NCI-H2171 treated with DMSO at 0.1 percent for 48 hours (cell line): ENCODE measurements around the gene PIP4K2A.

Experiments
- DNase-seq: peaks from one replicate; lab custom pipeline; 2025; lab: John Stamatoyannopoulos, UW

PIP4K2A gene

DNA sequence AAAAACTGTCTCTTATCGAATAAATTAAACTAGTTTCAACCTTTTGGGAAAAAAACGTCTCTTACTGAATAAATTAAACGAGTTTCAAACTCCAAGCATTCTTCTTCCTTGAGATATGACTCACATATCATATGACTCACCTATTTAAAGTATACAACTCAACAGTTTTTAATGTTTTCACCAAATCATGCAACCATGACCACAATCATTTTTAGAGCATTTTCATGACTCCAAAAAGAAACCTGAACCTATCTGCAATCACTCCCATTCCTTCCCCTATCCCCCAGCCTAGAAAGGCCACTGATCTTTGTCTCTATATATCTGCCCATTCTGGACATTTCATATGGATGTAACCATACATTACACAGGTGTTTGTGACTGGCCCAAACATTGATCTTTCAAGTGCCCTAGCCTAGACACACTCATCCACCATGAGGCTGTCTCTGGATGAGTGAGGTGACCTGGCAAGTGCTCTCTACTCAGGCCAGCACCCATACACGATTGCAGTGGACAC is 115.3 kb downstream of the PIP4K2A start:
- DNase-seq: no peak

DNA sequence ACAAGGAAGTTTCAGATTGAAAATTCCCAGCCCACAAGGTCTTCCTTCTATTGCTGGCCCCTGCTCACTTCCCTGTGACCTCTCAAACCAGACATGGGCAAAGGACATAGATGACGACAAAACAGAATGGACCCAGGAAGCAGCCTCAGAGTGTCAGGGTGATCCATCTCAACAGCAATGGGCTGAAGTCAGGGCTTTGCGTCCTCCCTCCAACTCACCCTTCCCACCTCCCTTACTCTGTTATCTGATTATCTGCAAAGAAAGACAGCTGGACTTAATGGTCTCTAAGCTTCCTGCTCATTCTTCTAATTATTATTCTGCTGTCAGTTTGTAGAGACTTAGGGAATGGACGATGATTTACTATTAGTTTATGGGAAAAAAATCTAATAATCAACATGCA is 115.9 kb downstream of the PIP4K2A start:
- DNase-seq: no peak

DNA sequence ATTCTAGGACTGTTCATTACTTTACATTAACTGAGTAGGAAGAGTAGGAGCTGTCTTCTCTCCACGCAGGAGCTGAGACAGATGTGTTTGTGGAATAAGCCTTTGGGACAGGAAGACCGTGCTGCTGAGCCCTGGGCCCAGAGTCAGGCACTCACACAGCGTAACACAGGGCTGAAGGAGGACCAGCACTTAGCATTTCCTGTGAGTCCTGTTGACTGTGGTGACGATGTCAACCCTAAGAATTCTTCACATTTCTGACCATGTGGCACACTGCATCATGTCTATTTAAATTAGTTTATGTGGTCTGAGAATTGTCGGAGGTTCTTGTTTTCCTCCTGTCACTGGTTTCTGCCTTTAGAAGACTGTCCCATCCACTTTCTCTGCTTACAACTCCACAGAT is 117.2 kb downstream of the PIP4K2A start:
- DNase-seq: no peak

DNA sequence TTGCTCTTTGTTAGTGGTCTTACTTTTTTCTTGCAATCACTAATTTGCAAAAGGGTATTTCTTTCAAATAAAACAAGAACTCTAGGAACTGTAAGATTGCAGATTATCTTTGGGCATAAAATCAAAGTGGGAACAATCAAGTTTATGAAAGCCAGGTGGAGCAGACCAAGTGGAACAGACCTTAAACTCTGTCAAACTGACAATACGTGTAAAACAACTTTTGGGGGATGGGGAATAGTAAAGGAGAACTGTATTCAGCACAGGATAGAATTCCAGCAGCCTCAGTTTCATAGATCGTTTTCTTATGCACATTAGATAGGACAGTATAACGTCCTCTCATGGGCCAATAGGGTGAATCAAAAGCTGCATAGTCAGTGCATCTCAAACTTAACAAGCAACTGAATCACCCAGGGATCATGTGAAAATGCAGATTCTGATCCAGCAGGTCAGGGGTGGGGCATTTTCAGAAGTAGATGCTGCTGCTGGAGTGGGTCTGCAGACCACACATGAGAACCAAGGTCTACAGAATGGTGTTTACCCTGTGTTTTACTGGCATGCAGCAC is 120.7 kb downstream of the PIP4K2A start:
- no peak for DNase-seq

DNA sequence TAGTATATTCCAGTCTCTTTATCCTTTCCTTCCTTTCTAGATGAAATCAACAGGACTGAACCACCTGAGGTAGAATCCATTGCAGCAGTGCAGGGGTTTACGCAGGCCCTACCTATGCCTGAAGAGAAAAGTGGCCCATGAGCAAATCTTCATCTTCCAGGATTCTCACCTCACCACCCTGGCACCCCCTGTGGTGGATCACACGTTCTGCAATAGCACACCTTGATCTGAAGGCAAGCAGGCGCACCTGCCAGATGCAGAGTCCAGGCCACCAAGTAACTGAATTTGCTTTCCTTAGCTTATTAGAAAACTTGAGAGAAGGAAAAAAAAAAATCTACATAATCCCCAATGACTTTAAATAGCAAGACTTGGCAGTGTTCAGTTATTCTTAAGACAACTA is 121.4 kb downstream of the PIP4K2A start:
- no peak for DNase-seq

DNA sequence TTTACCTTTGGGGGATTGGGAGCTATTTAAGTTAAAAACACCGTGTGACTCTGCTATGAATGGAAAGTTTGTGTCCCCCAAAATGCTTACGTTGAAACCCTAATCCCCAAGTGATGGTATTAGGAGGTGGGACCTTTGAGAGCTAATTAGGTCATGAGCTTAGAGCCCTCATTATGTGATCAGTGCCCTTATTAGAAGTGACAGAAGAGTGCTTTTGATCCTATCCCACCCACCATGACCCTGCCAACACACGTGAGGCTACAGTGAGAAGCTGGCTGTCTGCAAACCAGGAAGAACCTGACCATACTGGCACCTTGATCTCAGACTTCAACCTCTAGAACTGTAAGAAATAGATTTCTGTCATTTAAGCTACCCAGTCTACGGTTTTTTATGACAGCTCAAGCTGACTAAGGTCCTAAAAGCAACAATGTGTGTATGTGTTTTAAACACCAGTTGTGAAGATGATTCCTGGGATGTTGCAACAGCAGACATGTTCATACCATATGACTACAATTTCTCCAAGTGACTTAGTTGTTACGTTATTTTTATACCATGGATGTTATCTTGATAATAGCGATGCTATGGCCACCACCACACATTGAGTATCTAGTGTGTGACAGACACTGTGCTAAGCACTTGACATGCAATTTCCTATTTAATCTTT is 124.4 kb downstream of the PIP4K2A start:
- DNase-seq: no peak

DNA sequence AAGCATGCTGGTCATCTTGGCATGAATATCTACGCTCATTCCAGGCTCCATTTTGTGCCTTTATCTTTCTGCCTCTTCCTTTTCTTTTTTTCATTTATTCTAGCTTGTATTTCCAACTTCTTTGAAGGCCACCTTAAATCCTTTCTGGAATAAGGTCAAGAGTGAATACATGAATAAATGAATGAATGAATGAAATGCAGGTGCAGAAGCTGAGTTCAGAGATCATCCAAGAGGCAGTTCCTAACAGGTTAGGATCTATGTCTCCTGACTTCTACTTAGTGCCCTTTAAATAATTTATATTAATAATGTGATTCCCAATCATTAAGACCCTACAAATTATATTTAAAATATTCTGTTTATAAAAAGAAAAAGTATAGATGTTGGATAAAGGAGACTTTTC is 125.9 kb downstream of the PIP4K2A start:
- no peak for DNase-seq

DNA sequence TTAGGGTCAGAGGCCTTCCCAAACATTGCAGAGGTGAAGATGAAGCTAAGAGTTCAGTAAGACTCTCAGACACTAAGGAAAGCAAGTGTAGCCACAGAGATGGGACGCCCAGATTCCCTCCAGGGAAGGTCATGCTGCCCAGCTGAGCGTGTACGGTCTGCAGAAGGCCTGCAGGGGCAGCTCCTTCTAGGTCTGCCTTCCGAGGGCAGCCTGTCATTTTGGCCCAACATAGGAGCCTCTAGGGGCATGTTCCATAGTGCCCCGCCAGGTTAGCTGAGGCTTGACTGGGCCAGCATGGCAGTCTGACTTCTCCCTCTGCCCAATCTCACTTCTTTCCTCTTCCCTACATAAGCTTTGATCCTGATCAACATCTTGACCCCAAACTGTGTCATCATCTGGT is 130.7 kb downstream of the PIP4K2A start:
- DNase-seq: no peak

DNA sequence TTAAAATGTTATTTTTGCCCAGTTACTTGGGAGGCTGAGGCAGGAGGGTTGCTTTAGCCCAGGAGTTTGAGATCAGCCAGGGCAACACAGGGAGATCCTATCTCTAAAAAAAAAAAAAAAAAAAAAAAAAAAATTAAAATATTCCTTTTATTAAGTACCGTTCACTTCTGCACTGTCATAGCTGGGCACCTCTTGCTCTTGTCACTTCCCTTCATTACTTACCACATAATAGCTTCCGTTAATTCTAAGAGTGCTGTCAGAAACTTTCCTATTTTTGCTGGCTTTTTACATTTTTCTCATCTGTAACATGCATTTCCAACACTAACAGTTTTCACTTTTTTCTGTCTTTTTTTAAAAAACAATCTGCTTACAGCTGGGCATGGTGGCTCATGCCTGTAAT is 132.9 kb downstream of the PIP4K2A start:
- no peak for DNase-seq

DNA sequence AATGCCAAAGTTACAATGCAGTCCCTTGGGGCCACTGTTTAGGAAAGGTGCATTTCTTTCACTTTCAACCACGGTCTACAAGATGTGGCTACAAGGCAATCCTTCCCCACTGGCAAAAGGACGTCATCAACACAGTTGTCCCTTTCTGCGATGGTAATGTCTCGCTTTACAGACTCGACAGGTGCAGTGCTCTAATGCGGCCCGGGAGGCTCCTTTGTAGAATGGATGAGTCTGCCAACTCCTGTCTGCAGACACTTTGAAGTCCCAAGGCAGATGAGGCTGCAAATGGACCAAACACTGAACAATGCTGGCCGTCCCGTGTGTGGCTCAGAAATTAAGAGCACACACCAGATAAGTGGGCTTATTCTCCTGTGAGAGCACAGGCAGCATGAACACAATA is 133.7 kb downstream of the PIP4K2A start:
- peak; percentile 54 for DNase-seq

DNA sequence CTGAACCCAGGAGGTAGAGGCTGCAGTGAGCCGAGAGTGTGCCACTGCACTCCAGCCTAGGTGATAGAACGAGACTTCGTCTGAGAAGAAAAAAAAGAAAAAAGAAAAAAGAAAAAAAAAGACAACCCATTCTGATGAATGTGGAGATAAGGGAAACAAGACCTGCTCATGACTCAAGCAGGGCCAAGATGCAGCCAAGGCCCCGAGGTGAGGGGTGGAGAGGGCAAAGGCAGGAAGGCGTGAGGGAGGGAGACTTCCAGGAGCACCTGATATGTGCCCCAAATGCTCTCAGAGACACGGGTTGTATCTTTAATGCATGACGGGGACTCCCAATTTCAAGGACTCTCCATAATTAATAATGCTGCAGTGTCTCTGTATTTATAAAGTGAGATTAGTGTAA is 134.6 kb downstream of the PIP4K2A start:
- DNase-seq: no peak

DNA sequence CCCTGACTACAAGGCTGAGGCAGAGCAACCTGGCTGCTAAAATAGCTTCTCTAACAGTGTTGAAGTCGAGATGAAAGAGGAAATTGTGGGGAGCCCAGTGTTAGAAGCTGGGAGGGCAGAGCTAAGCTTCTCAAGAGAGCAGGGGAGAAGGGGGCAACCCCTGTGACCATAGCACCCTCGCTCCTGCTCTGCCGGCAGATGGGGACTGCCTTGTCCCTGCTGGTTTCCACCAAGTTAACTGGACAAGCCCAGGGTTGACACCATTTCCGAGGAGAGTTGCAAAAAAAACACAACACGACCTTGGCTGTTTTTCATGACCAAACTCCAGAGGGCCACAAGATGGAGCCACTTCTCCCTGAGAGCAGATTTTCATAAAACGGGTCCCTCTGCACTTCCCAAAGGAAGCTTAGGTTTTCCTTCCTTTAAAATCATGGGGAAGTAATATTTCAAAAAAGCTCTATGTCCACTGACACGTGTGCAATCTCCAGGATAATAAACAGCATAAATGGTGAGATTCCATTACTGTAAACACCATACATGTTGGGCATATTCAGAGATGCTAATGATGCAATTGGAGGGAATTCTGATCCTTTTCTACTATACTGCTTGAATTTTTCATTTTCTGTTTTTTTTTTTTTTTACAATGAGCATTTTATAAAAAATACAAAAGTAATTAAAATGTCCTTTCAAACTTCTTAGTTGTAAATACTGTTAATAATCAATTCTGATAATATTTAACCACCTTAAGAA is 140.4 kb downstream of the PIP4K2A start:
- DNase-seq: no peak

DNA sequence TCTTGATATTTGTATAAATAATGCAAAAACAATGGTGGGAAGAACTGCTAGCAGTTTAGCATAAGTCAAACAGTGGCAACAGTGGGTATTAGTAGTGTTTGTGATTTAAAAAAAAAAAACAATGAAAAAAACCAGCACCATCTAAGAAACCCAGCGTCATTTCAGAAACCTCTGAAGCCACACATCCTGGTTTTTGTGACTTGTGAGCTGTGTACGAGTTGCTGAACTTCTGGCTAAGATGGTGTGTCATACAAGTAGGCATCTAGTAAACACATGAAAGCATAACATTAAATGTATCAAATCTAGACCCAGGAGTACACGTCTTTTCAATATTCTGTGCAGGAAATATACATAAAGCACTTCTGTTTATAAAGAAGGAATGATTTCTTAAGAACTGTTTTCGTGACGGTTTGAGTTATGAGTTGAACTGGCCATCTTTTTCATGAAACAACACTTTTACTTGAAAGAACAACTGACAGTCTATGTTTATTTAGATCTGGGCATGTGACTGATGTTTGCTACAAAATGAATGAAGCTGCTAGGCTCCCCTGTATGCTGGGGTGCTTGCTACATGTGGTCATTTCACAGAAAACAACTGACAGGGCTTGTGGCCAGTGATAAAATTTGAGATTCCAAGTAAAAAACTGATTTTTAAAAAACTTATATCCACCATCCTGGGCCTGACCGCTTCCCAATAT is 143.5 kb downstream of the PIP4K2A start:
- no peak for DNase-seq

DNA sequence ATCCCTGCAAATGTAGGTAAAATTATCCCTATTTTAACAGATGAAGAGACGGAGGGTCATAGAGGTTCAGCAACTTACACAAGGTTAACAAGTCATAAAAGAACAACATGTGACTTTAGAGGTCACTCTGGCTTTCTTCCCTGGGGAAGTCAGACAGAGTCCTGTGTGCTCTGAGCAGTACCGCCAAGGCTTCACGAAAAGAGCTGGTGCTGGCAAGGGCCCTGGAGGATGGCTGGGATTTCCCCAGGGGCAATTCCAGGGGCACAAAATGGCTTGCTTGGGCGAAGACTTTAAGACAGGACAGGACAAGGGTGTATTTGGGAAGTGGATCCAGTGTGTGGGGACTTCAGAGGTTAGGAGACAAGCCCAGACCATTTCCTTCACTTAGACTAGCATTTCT is 144.1 kb downstream of the PIP4K2A start:
- DNase-seq: no peak

DNA sequence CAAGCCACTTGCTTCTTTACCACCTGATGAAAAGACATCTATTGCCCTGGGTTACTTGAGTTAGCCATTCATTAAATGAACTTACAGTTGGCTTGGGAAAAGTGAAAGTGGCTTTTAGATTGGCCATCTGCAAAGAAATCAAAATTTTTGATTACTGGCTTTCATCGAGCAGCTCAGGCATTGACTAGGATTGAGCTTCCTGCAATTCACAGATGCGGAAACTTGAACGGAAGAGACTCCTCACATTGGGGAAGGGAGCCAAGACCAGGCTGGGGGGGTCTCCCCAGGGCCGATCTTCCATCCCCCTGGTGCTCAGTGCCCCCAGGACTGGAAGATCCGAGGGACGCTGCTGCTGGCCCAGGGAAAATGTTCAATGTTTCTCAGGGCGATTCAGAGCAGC is 145.4 kb downstream of the PIP4K2A start:
- no peak for DNase-seq

DNA sequence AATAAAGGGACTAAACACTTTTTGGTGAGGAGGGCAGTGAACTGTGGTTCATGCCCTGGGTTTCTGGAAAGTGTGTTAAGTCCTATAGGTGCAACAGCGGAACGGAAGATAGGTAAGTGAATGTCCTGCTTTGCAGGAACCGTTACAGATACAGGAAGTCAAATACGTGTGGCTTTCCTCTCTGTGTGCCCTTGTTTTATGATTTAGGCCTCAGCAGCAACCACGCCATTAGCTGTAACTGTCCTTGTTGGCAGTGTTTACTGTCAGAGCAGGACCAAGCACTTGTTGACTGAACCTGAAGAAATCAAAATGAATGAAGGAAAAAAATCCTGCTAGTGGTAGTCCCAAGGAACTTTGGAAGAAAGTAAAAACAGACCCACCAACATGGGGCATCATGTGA is 150.3 kb downstream of the PIP4K2A start:
- DNase-seq: no peak

DNA sequence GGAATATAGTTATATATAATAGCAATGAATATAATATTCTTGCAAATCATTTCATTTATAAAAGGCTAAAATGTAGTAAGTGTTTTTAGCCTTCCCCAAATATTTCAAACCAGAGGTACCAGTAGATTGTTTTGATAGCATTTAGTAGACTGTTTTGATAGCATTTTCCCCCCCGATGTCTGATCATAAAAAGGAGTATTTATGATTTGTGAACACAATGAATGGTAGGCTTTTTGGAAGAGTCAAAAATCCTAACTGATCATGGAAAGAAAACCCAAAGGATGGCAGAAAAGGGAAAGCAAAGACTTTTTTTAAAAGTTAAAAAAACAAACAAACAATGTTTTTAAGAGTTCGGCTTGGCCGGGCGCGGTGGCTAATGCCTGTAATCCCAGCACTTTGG is 152.5 kb downstream of the PIP4K2A start:
- DNase-seq: no peak

DNA sequence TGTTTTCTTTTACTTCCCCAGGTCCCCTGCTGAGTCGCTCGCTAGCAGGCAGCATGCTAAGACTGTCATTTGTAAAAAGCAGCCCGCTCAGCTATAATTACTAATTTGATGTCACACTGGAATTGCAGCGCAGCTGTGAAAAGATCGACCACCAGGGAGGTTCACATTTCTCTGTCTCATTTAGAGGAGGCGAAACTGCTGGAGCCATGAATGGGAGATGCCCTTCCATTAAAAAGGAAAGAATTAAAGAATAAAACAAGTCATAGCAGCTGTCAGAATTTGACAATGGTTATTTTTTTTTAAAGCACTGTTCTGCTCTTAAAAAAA is 153.5 kb downstream of the PIP4K2A start:
- peak; percentile 3 for DNase-seq

DNA sequence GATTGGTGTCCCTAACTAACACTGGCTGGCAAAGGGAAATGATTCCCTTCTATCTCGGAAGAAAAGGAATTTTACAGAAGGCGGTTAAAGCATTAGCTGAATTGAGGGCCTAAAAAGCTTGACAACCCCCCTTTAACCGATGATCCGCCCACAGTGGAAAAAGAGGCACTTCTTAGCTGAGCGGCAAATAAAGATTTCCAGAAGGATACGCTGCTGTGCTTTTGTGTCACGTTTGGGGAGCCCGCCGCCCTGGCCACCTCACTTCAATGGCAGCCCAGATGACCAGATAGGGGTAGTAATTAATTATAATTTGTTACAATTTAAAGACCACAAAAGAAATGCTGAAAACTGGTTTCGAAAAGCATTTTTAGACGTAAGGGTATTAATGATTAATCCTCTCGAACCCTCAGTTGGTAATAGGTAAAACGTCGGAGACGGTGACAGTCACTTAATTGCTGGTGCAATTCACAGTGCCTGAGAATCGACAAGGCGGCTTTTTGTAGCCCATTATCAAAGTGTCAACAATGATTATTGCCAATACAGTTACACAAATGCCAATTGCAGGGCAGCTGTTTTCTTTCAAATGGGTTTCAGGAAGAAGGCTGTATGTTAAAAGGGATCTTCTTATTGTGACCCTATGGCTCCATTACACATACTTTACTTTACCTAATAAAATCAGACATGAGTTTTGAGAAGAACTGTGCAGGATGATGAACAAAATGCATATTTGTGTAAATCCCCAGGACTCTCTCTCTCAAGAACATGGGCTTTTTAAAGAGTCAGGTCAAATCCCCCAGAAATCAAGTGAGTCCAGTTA is 154.1 kb downstream of the PIP4K2A start:
- DNase-seq: no peak

DNA sequence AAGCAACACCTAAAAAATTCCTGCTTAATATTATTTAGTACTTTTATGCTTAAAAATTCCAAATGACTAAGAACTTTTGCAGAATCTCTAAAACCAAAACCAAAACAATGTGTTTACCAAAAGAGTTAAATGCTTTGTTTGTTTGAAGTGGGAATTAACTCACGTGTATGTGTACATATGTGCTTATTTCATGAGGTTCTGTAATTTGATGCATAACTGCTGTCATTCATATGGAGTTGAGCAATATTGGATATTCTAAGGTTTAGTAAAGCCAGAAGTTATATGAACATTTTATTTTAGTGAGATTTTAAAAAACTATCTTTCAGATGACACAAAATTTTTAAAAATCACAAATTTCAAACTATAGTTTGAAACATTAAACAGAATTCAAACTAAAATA is 157.1 kb downstream of the PIP4K2A start:
- DNase-seq: no peak

DNA sequence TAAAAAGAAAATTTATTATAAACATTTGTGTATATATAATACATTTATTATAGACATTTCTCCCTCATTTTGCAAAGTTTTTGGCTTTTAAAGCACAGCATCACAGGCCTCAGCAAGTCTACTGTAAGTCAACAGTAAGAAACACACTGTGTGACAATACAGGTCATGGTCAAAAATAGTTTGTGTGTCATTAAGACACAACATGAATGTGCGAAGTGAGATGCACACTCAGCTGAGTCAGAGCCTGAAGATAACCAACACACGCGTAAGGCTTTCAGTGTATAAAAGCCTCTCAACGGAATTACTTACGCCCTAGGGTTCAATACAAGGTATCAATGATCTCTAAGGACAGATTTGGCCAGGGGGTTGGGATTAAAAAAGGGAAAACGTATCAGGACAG is 157.6 kb downstream of the PIP4K2A start:
- no peak for DNase-seq
